Loucy (cell line): ENCODE data around the gene RELCH.

ENCODE experiments used
- H2AFZ ChIP-seq: fragments of 200-600 bp; sonication (generic); 2 replicates; pipeline ENCODE4 v1.6.0; 2016; ENCODE audit warnings: antibody characterized with exemption, mild to moderate bottlenecking, low read length, moderate library complexity
- H3F3A ChIP-seq: fragments of 200-600 bp; 2 replicates; pipeline ENCODE4 v1.6.0; 2016; ENCODE audit warnings: antibody characterized with exemption, low read depth, mild to moderate bottlenecking
- H3K27me3 ChIP-seq: fragments of 200-600 bp; sonication (generic); 2 replicates; pipeline ENCODE4 v1.6.1; 2014; ENCODE audit warnings: low read length, mild to moderate bottlenecking; ENCODE audit not compliant: insufficient read depth, poor library complexity, severe bottlenecking
- H3K36me3 ChIP-seq: fragments of 200-600 bp; sonication (generic); 2 replicates; pipeline ENCODE4 v1.6.1; 2016; ENCODE audit warnings: low read length; ENCODE audit not compliant: insufficient read depth
- H3K4me1 ChIP-seq: fragments of 200-600 bp; sonication (generic); 2 replicates; pipeline ENCODE4 v1.5.1; 2014; ENCODE audit warnings: low read length, mild to moderate bottlenecking; ENCODE audit not compliant: insufficient read depth, poor library complexity, severe bottlenecking
- H3K4me2 ChIP-seq: fragments of 200-600 bp; sonication (generic); 2 replicates; pipeline ENCODE4 v1.6.0; 2014; ENCODE audit warnings: antibody characterized with exemption, low read length, low read depth, mild to moderate bottlenecking; ENCODE audit not compliant: poor library complexity, severe bottlenecking
- H3K4me3 ChIP-seq: fragments of 200-600 bp; sonication (generic); 2 replicates; pipeline ENCODE4 v1.5.1; 2014; ENCODE audit warnings: low read length, mild to moderate bottlenecking, mixed read lengths; ENCODE audit not compliant: poor library complexity, severe bottlenecking
- H3K79me2 ChIP-seq: fragments of 200-600 bp; sonication (generic); 2 replicates; pipeline ENCODE4 v1.6.1; 2014; ENCODE audit warnings: low read length; ENCODE audit not compliant: insufficient read depth
- H3K9ac ChIP-seq: fragments of 200-600 bp; sonication (generic); 2 replicates; pipeline ENCODE4 v1.6.0; 2014; ENCODE audit warnings: mild to moderate bottlenecking, low read depth, low read length, moderate library complexity; ENCODE audit not compliant: poor library complexity, severe bottlenecking
- H3K9me2 ChIP-seq: fragments of 200-600 bp; sonication (generic); replicated peaks from 2 replicates; pipeline ENCODE4 v1.6.1; 2016; ENCODE audit warnings: low read depth, low read length, mixed read lengths
- H3K9me3 ChIP-seq: fragments of 200-600 bp; sonication (generic); 2 replicates; pipeline ENCODE4 v1.6.1; 2014; ENCODE audit warnings: mild to moderate bottlenecking, antibody characterized with exemption, low read length, low read depth; ENCODE audit not compliant: insufficient read depth
- H4K20me1 ChIP-seq: fragments of 200-600 bp; sonication (generic); 2 replicates; pipeline ENCODE4 v1.6.0; 2014; ENCODE audit warnings: antibody characterized with exemption, low read length, mild to moderate bottlenecking; ENCODE audit not compliant: insufficient read depth, poor library complexity, severe bottlenecking
- CTCF ChIP-seq: fragments of 200-600 bp; sonication (generic); conservative IDR thresholded peaks from 2 replicates; pipeline ENCODE4 v1.5.1; 2014; ENCODE audit warnings: mild to moderate bottlenecking, antibody characterized with exemption, low read length
- EZH2phosphoT487 ChIP-seq: fragments of 200-600 bp; IDR thresholded peaks from 2 replicates; pipeline ENCODE4 v1.6.1; 2018; ENCODE audit warnings: antibody characterized with exemption, mild to moderate bottlenecking, moderate library complexity, borderline replicate concordance

RELCH gene

GRCh38 chr18:62343316-62343715, 156.3 kb downstream of the RELCH start:
- Histone ChIP-seq H2AFZ (no peak overlapping the region), H3K9ac (no peak overlapping the region), H3K9me3 (no peaks in the 10 kb centered on the region), H3K9me2 (no peaks in the 10 kb centered on the region), H4K20me1 (no peaks in the 10 kb centered on the region), H3K27me3 (no peaks in the 10 kb centered on the region), H3F3A (no peaks in the 10 kb centered on the region), H3K4me2 (no peak overlapping the region), H3K4me3 (no peak overlapping the region), H3K4me1 (peaks cover 16% of the 10 kb centered on the region), H3K79me2 (no peaks in the 10 kb centered on the region), H3K36me3 (no peaks in the 10 kb centered on the region)
- TF ChIP-seq EZH2phosphoT487 (no peak), CTCF (no peak)

GRCh38 chr18:62345909-62346308, 158.9 kb downstream of the RELCH start:
- Histone ChIP-seq H3K9me3 (no peaks in the 10 kb centered on the region), H4K20me1 (no peaks in the 10 kb centered on the region), H2AFZ (peak overlapping the region; percentile 59; the same call in 1 of the 2 replicates), H3K4me3 (no peak overlapping the region), H3F3A (no peaks in the 10 kb centered on the region), H3K4me1 (peaks cover 12% of the 10 kb centered on the region), H3K9me2 (no peaks in the 10 kb centered on the region), H3K36me3 (no peaks in the 10 kb centered on the region), H3K79me2 (no peaks in the 10 kb centered on the region), H3K4me2 (no peak overlapping the region), H3K9ac (no peak overlapping the region), H3K27me3 (no peaks in the 10 kb centered on the region)
- TF ChIP-seq EZH2phosphoT487 (no peak), CTCF (no peak)

- Histone ChIP-seq H2AFZ (peak overlapping the region; percentile 59), H3K4me3 (no peak overlapping the region), H3K4me2 (peak overlapping the region; percentile 44), H3K4me1 (peaks cover 12% of the 10 kb centered on the region), H3K9me2 (no peaks in the 10 kb centered on the region), H3K36me3 (no peaks in the 10 kb centered on the region), H3K79me2 (no peaks in the 10 kb centered on the region), H3K27me3 (no peaks in the 10 kb centered on the region), H4K20me1 (no peaks in the 10 kb centered on the region), H3K9ac (peak overlapping the region; percentile 18), H3K9me3 (no peaks in the 10 kb centered on the region), H3F3A (no peaks in the 10 kb centered on the region)
- TF ChIP-seq EZH2phosphoT487 (no peak), CTCF (no peak)
These were observed 159.5 kb downstream of the RELCH start for GRCh38 chr18:62346333-62347088.
